ENCODE data around the gene VPS41. TPM values are rescaled to one million over a fixed set of nuclear protein-coding genes. Genes with fewer than 3 reads are reported as not detected.
"Not testable (repeated sequence)": the region's sequence is repeated elsewhere in the genome, so short reads cannot be mapped to it uniquely, and the experiment has no call there.

Gene VPS41
- total RNA-seq, result 10 to 100 TPM; 62.9 to 66.8 TPM

DNA sequence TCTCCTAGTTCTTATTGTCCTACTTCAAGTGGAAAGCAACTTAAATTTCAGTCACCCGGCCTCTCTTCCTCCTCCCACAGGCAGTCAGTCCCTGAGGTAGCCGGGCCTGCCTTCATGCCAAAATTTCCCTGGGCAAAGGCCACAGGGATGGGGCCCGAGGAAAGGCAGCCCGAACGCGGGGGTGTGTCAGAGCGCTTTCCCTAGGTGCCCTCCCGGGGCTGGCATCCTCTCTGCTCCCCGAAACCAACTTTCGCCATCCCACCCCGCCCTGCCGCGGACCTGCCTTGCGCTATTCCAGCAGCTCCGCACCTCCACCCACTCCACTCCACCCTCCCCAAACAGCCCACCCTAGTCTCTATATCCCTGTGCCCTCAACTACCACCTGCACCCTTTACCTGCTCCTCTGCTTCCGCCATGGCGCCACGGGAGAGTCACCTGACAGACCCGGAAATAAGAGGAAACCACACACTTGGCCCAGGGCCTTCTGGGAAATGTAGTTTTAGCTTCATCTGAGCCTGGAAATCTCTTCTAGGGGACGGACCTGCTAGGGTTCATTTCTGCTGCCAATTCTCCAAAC lies at the start of gene VPS41:
TSS of gene VPS41 (minus strand) at position 433 of the 577 bp plus-strand sequence. CDS start at position 416, 17 bp downstream.
- peak within 1 kb of the TSS; percentile 91 for H3K4me3 Mint-ChIP-seq

DNA sequence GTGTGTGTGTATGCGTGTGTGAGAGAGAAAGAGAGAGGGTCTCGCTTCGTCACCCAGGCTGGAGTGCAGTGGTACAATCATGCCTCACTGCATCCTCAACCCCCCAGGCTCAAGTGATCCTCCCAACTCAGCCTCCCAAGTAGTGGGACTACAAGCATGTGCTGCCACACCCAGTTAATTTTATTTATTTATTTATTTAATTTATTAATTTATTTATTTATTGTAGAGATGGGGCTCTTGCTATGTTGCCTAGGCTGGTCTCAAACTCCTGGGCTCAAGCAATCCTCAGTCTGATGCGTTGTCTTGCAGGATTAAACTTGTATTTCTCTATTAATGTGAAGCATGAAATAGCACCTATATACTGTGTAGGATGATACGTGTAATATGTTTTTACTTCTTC lies 46.9 kb upstream of the VPS41 start:
- Mint-ChIP-seq H3K4me3 (no peak overlapping the region), H3K27ac (no peak overlapping the region), H3K36me3 (no peaks in the 10 kb centered on the region), H3K9me3 (no peaks in the 10 kb centered on the region), H3K4me1 (ENCODE audit: low read depth) (no peaks in the 10 kb centered on the region), H3K27me3 (peaks cover 11% of the 10 kb centered on the region)
- ChIA-PET POLR2A (no interaction called here), CTCF (no interaction called here)
- no peak for DNase-seq
- intact Hi-C loops (cut with micrococcal nuclease), result no loop called here

More for the DNA sequence above, at the start of gene VPS41:
- ChIA-PET POLR2A (interaction anchor here (0.9 to 1.2 kb wide), 2 partner anchors 8 to 1225 kb away, joined by 3 to 4 read pairs; partner anchors contain the start of gene MPLKIP), CTCF (no interaction called here)
- H3K36me3 Mint-ChIP-seq, result no peaks in the 10 kb centered on the region
- H3K4me1 Mint-ChIP-seq (ENCODE audit: low read depth), result peaks cover 37% of the 10 kb centered on the region
- H3K9me3 Mint-ChIP-seq, result no peaks in the 10 kb centered on the region
- peak; percentile 86 for DNase-seq
- H3K27ac Mint-ChIP-seq, result peak within 1 kb of the TSS; percentile 68
- no peaks in the 10 kb centered on the region for H3K27me3 Mint-ChIP-seq
- intact Hi-C loops (cut with micrococcal nuclease), result loop anchor here (2.0 to 10.0 kb wide), 5 partner anchors 28 to 1223 kb away; partner anchors contain the start of gene MPLKIP

DNA sequence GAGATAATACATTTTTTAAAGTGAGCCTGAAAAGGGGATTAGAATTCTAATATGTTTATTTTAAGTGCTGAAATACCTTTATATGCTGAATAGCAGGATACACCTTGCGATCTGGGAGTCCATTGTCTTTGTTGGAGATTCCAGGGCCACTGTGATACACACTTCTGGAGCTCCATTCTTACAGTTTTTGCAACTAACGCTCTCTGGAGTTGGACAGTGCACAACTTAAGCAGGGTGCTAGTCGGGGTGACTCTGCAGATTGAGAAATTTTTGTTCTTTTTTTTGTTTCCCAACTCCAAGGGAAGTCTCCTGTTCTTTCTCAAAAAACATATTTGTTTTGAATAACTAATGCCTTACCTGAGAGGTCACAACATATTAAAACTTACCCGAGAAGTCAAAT lies 45.0 kb upstream of the VPS41 start:
- DNase-seq, result no peak
- H3K27me3 Mint-ChIP-seq, result peaks cover 11% of the 10 kb centered on the region
- H3K4me3 Mint-ChIP-seq, result no peak overlapping the region
- intact Hi-C loops (cut with micrococcal nuclease), result no loop called here
- CTCF ChIA-PET, result no interaction called here
- H3K9me3 Mint-ChIP-seq, result no peaks in the 10 kb centered on the region
- POLR2A ChIA-PET, result no interaction called here
- no peaks in the 10 kb centered on the region for H3K4me1 Mint-ChIP-seq (ENCODE audit: low read depth)
- H3K36me3 Mint-ChIP-seq, result no peaks in the 10 kb centered on the region
- H3K27ac Mint-ChIP-seq, result no peak overlapping the region

DNA sequence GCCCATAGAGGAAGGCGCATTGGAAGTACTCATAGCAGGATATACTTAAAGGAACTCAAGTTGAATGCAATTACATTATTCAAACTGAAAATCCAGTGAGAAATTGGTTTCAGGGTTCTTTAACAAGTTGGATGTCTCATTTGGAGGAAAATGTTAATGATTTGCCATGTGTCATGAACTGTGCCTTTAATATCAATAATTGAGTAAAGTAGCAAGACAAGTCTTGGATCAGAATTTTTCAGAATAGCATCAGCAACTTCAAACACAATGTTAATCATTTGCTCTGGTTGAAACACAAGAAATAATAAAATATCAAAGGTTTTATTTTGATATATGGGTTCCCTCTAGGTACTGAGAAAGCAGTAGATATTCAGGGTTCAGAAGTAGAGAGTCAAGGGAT lies 44.2 kb upstream of the VPS41 start:
- Mint-ChIP-seq H3K4me1 (ENCODE audit: low read depth) (no peaks in the 10 kb centered on the region), H3K27me3 (peaks cover 12% of the 10 kb centered on the region), H3K4me3 (no peak overlapping the region), H3K27ac (no peak overlapping the region), H3K36me3 (no peaks in the 10 kb centered on the region), H3K9me3 (no peaks in the 10 kb centered on the region)
- POLR2A ChIA-PET, result no interaction called here
- intact Hi-C loops (cut with micrococcal nuclease), result no loop called here
- no peak for DNase-seq
- CTCF ChIA-PET, result no interaction called here

DNA sequence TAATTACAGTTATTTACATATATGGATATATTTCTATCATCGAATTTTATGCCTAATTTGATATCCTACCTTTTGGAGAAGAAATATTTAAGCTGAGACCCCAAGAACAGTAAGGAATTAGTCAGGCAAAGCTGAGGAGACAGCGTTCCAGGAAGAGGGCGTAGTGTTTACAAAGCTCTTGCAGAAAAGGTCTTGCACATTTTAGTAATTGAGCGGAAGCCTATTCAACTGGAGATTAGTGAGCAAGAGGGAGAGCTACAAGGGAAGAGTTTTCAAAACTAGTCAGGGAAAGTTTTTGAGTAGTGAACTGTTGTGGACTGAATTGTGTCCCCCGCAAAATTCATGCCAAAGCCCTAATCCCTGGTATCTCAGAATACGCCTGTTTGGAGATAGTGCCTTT lies 42.2 kb upstream of the VPS41 start:
- Mint-ChIP-seq H3K4me1 (ENCODE audit: low read depth) (no peaks in the 10 kb centered on the region), H3K27ac (no peak overlapping the region), H3K36me3 (no peaks in the 10 kb centered on the region), H3K9me3 (no peaks in the 10 kb centered on the region), H3K27me3 (peaks cover 18% of the 10 kb centered on the region), H3K4me3 (no peak overlapping the region)
- CTCF ChIA-PET, result no interaction called here
- intact Hi-C loops (cut with micrococcal nuclease), result no loop called here
- POLR2A ChIA-PET, result no interaction called here
- DNase-seq, result no peak

DNA sequence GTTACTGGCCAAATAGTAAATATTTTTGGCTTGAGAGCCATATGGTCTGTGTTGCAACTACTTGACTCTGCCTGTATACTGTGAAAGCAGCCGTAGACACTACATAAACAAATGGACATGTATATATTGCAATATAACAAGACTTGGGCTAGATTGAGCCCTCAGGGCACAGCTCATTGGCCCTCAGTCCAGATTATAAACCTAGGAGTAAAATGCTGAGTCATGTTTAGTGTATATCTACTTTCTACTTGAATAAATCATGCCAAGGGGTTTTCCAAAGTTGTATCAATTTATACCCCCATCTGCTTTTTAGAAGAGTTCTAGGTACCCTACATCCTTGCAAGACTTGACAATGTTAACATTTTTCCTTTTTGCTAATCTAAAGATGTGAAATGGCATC lies 41.3 kb upstream of the VPS41 start:
- no peaks in the 10 kb centered on the region for H3K9me3 Mint-ChIP-seq
- no peaks in the 10 kb centered on the region for H3K4me1 Mint-ChIP-seq (ENCODE audit: low read depth)
- H3K36me3 Mint-ChIP-seq, result no peaks in the 10 kb centered on the region
- no peak overlapping the region for H3K4me3 Mint-ChIP-seq
- no peak for DNase-seq
- ChIA-PET POLR2A (no interaction called here), CTCF (no interaction called here)
- intact Hi-C loops (cut with micrococcal nuclease), result no loop called here
- H3K27ac Mint-ChIP-seq, result no peak overlapping the region
- peaks cover 18% of the 10 kb centered on the region for H3K27me3 Mint-ChIP-seq

DNA sequence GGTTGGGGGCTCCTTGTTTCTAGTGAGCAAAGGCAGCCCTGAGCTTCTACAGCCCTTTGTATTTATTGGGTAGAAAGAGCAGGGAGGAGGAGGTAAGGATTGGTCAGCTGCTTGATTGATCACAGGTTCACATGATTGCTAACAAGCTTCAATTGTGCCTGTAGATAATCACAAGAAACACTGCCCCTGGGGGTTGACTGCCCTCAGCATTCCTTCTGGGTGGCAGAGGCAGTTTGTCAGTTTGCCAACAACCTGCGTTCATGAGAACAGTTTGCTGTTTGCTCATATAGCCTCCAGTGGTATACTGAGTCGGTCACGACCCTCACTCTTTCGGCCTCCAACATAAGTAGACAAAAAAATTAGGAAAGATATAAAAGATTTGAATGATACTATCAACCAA lies 38.5 kb upstream of the VPS41 start:
- H3K36me3 Mint-ChIP-seq; intact Hi-C loops (cut with micrococcal nuclease); H3K9me3 Mint-ChIP-seq; H3K4me1 Mint-ChIP-seq (ENCODE audit: low read depth); H3K4me3 Mint-ChIP-seq; POLR2A ChIA-PET; H3K27ac Mint-ChIP-seq; DNase-seq: not testable (repeated sequence)
- H3K27me3 Mint-ChIP-seq, result peaks cover 14% of the 10 kb centered on the region
- CTCF ChIA-PET, result interaction anchor here (0.6 kb wide), 1 partner anchor 31 kb away, joined by 3 read pairs; no protein-coding TSS in a partner anchor

DNA sequence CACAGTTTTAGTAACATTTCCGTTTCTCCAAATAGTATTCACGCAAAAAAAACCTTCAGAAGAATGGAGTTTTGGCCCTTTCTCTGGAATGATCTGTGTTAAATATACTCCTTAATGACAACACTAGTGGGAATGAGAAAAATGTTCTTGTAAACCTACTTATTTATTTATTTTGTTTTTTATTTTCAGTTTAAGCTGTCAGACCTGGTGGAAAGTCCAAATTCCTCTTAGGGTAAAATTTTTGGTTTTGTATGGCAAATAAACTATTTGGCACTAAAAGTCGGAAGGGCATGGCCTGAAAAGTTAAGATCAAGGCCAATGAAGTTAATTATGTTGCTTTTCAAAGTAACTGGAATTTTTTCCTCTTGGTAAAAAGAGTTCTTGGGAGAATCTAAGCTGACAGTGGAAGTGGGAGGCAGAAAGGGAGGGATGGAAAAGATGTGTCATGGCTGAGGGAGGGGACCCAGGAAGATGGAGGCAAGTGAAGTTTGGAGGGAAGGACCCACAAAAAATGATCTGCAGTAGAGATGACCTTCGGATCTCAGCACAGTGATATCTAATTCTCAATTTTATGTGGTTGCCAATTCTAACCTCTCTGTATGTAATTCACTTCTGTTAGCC lies 33.5 kb upstream of the VPS41 start:
- Mint-ChIP-seq H3K27me3 (peaks cover 16% of the 10 kb centered on the region), H3K4me1 (ENCODE audit: low read depth) (no peaks in the 10 kb centered on the region), H3K36me3 (no peaks in the 10 kb centered on the region), H3K4me3 (no peak overlapping the region), H3K27ac (no peak overlapping the region), H3K9me3 (no peaks in the 10 kb centered on the region)
- intact Hi-C loops (cut with micrococcal nuclease), result no loop called here
- ChIA-PET CTCF (interaction anchor here (1.5 kb wide), 1 partner anchor 9 kb away, joined by 3 read pairs; no protein-coding TSS in a partner anchor), POLR2A (no interaction called here)
- no peak for DNase-seq

DNA sequence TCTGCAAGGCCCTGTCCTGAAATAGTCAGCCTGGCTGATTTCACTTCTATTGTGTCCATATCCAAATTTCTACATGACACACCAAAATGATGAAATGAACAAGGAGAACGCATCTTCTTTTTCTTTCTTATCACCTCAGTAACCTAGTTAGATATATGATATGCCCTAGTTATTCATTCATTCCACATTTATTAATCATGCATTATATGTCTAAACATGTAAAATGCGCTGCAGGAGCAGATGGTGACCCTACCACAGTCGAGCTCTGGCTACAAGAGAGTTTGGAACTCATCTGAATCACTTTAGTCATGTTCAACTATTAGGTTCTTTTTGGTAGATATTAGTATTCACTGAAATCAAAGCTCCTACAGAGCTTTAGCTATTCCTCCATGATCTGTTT lies 31.8 kb upstream of the VPS41 start:
- Mint-ChIP-seq H3K4me3 (no peak overlapping the region), H3K27me3 (peaks cover 10% of the 10 kb centered on the region), H3K27ac (no peak overlapping the region), H3K9me3 (no peaks in the 10 kb centered on the region), H3K4me1 (ENCODE audit: low read depth) (no peaks in the 10 kb centered on the region), H3K36me3 (no peaks in the 10 kb centered on the region)
- intact Hi-C loops (cut with micrococcal nuclease), result no loop called here
- ChIA-PET POLR2A (no interaction called here), CTCF (interaction anchor here (0.7 kb wide), 1 partner anchor 956 kb away, joined by 3 read pairs; no protein-coding TSS in a partner anchor)
- DNase-seq, result no peak

DNA sequence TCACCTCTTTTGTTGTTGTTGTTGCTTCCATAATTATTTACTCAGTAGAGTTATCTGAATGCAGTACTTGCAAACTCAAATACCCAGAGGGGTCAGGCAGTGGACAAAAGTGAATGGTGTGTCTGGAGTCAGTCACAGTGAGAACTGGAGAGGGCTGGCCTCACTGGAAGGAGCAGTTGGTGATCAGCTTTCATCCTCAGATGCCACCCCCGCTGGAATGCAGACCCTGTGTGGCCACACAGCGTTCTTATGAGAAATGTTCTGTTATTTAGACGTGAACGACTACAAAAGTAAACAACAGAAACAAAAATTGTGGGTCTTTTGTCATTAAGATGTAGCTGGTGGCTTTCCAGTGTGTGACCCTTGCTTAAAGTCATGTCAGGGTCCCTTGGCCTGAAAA lies 29.6 kb upstream of the VPS41 start:
- no peak for DNase-seq
- POLR2A ChIA-PET, result no interaction called here
- Mint-ChIP-seq H3K4me1 (ENCODE audit: low read depth) (no peaks in the 10 kb centered on the region), H3K9me3 (no peaks in the 10 kb centered on the region), H3K4me3 (no peak overlapping the region), H3K36me3 (no peaks in the 10 kb centered on the region), H3K27ac (no peak overlapping the region), H3K27me3 (peaks cover 7% of the 10 kb centered on the region)
- CTCF ChIA-PET, result no interaction called here
- intact Hi-C loops (cut with micrococcal nuclease), result no loop called here

DNA sequence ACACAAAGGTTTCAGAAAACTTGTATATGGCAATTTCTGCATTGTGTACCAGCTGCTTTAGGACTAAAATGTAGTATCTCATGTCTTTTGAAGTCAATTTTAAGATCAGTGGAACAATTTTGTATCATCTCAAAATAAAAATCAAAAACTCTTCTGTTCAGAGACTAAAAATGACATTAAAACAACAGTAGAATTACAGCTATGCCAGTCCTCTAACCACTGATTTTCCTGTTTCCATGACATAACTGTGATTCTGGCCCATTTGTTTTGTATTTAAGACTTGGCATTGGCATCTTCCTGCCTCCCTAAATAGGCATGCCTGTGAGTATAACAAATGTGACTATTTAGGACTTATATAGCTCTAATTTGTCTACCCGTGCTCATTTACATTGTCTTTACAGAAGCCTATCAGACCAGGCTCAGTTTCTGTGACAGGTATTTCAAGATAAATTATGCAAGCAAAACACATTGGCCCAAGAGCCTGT lies 29.1 kb upstream of the VPS41 start:
- ChIA-PET CTCF (no interaction called here), POLR2A (no interaction called here)
- H3K36me3 Mint-ChIP-seq, result no peaks in the 10 kb centered on the region
- H3K9me3 Mint-ChIP-seq, result no peaks in the 10 kb centered on the region
- H3K27me3 Mint-ChIP-seq, result peaks cover 7% of the 10 kb centered on the region
- H3K27ac Mint-ChIP-seq, result no peak overlapping the region
- intact Hi-C loops (cut with micrococcal nuclease), result no loop called here
- DNase-seq, result no peak
- H3K4me1 Mint-ChIP-seq (ENCODE audit: low read depth), result no peaks in the 10 kb centered on the region
- H3K4me3 Mint-ChIP-seq, result no peak overlapping the region

DNA sequence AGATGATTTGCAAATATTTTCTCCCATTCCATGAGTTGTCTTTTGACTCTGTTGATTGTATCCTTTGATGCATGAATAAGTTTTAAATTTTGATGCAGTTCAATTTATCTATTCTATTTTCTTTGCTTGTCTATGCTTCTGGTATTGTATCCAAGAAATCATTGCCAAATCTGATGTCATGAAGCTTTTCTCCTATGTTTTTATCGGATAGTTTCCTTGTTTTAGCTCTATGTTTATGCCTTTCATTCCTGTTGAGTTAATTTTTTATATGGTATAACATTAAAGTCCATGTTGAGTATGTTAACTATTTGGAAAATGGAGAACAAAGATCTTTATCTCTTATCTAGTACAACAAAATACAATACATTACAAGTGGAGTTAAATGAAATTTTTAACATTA lies 27.6 kb upstream of the VPS41 start:
- no peak overlapping the region for H3K4me3 Mint-ChIP-seq
- ChIA-PET CTCF (no interaction called here), POLR2A (no interaction called here)
- H3K27me3 Mint-ChIP-seq, result peaks cover 7% of the 10 kb centered on the region
- H3K27ac Mint-ChIP-seq, result no peak overlapping the region
- no peaks in the 10 kb centered on the region for H3K4me1 Mint-ChIP-seq (ENCODE audit: low read depth)
- no peaks in the 10 kb centered on the region for H3K36me3 Mint-ChIP-seq
- DNase-seq, result no peak
- no peaks in the 10 kb centered on the region for H3K9me3 Mint-ChIP-seq
- intact Hi-C loops (cut with micrococcal nuclease), result no loop called here

DNA sequence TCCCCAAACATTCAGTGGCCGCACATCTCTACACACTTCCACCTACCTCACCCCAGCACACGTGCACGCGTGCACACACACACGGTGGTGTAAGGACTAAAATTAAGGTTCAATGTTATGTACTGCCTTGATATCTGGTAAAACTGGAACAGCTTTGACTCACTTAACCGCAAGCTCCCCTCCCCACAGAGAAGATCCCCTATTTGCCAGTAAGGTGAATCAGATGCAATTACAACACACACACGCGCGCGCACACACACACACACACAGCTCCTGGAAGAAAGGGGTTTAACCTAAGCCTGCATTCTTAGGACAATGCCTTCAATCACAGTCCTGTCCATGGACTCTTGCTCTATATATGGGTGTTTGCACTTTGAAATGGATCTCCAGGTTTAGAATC lies 25.5 kb upstream of the VPS41 start:
- no peak for DNase-seq
- ChIA-PET POLR2A (no interaction called here), CTCF (no interaction called here)
- H3K36me3 Mint-ChIP-seq, result no peaks in the 10 kb centered on the region
- no peak overlapping the region for H3K4me3 Mint-ChIP-seq
- intact Hi-C loops (cut with micrococcal nuclease), result loop anchor here (5.0 kb wide), 1 partner anchor 137 kb away; no protein-coding TSS in a partner anchor
- no peaks in the 10 kb centered on the region for H3K9me3 Mint-ChIP-seq
- H3K27me3 Mint-ChIP-seq, result peaks cover 5% of the 10 kb centered on the region
- no peak overlapping the region for H3K27ac Mint-ChIP-seq
- H3K4me1 Mint-ChIP-seq (ENCODE audit: low read depth), result no peaks in the 10 kb centered on the region
